Left cardiac atrium (tissue), 4 donors: ENCODE measurements around the gene PI16. TPM values are rescaled to one million over a fixed set of nuclear protein-coding genes. Genes with fewer than 3 reads are reported as not detected.
A peak's percentile ranks its signal among the peaks of the same experiment; 100 is the strongest.
"Not testable (repeated sequence)": the region's sequence is repeated elsewhere in the genome, so short reads cannot be mapped to it uniquely, and the experiment has no call there.

ENCODE experiments used
- ATAC-seq, 2 donors: fragments of 200-7000 bp; cut with Tn5 transposase; one replicate each; pipeline ENCODE4 v1.9.1; 2020; ENCODE audit warnings: mild to moderate bottlenecking in 2 of 2, moderate library complexity in 2 of 2
- DNase-seq: peaks from one replicate; pipeline ENCODE4 v3.0.0-alpha.2; 2020
- intact Hi-C, 2 donors: fragments of 100-400 bp; cut with DNase I; formaldehyde crosslinking; loops; one replicate each; pipeline versions ENCODE4 v1.14.1 to v1.15.1; 2022 to 2023
- total RNA-seq, 2 donors: library from RNA; stranded (reverse); fragmentation: NEBNext Ultra II Directional; extraction: Animal tissue kit (Norgen Biotek cat#: 25700); gene quantifications; one replicate each; pipeline ENCODE4 v1.2.1, GENCODE V29; 2021
- donor health status: DM: no; HTN: yes; CAD: no.
- donor health status: DM: no; HTN: yes; CAD: no; lungs with severe emphysema.
- donor health status: DM: yes; HTN: yes; CAD: no.
- donor health status: Dilated cardiomyopathy.

PI16 gene
- total RNA-seq, 2 donors from 2014 or later, result 28.2 to 47.0 TPM

GRCh38 chr6:36984581-36985416 lies 30.3 kb downstream of the PI16 start:
- ATAC-seq (peak; percentile 13 to 19), DNase-seq (peak; percentile 71)
- intact Hi-C loops, result loop anchor here (5.0 kb wide), 1 partner anchor 97 kb away; the partner anchor contains the start of gene C6orf89 (in 2 of the 2)

- DNase-seq (no peak), ATAC-seq (no peak)
- intact Hi-C loops, result no loop called here
Observed at GRCh38 chr6:36985417-36985807, 30.9 kb downstream of the PI16 start.

GRCh38 chr6:36985808-36986703 lies 31.5 kb downstream of the PI16 start, which contains the start of gene MTCH1:
TSS of gene MTCH1 (minus strand) at chr6:36986196. CDS start at chr6:36986173, 23 bp downstream.
- DNase-seq (peak; percentile 94), ATAC-seq (peak; percentile 95)
- intact Hi-C loops, result no loop called here

- intact Hi-C loops, result no loop called here
- ATAC-seq (no peak), DNase-seq (no peak)
Observed at GRCh38 chr6:36986704-36987047, 32.1 kb downstream of the PI16 start.

DNA sequence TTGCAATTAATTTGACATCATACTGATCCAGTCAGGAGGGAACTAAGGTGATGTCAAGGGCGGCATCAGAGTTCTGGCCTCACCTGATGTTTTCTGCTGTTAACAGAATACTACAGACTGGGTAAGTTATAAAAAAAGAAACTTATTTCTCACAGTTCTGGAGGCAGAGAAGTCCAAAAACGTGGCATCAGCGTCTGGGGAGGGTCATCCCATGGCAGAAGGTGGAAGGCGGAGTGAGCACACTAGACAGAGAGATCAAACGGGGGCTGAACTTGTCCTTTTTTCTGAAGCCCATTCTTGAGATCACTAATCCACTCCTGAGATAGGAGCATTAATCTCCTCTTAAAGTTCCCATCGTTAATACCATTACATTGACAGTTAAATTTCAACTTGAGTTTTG lies 34.7 kb downstream of the PI16 start:
- ATAC-seq, result no peak
- intact Hi-C loops, result no loop called here
- DNase-seq, result no peak

GRCh38 chr6:36990401-36990800 lies 35.9 kb downstream of the PI16 start:
- ATAC-seq, intact Hi-C loops, DNase-seq: not testable (repeated sequence)

DNA sequence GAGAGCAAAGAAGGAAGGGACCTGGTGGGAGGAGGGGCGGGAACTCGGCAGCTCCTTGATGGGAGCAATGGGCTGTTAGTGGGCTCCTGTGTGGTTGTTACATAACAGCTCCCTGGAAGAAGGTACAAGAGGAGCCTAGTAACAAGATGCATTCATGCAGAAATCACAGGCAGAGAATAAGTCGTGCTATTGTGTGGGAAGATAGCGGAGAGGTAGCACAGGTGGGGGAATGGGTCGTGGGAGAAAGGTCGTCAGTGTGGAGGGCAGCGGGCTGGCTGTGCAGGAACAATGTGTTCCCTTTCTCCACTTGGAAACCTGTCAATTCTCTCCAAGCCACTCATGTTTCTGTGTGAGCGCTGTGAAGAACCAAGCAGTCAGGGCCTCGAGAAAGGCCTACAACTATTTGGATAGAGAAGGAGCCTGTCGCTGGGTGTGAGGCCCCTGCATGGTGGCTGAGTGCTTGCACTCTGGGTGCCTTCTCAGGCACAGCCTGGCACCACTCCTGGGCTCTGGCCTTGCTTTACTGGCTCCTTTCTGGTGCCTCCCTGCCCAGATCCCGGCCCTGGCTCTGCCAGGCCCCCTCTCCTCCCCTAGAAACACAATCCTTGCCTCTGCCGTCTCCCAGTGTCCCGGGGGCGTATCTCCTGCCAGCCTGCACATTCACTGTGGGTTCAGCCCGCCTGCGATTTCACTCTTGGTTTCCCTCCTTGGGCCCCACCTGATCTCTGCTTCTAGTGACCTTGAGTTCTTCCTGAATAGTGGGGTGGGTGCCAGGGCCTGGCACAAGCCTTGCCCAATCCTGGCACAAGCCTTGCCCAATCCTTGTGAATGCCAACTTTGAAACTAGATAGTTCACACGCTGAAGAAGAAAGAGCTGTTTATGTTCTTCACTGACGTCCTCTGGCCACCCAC lies 43.5 kb downstream of the PI16 start:
- intact Hi-C loops, result no loop called here
- peak; percentile 65 for DNase-seq
- peak; percentile 82 to 88 for ATAC-seq

- ATAC-seq (peak in 1 of 2 donors; percentile 72), DNase-seq (no peak)
- intact Hi-C loops, result no loop called here
Observed at GRCh38 chr6:36998723-36999038, 44.1 kb downstream of the PI16 start.

DNA sequence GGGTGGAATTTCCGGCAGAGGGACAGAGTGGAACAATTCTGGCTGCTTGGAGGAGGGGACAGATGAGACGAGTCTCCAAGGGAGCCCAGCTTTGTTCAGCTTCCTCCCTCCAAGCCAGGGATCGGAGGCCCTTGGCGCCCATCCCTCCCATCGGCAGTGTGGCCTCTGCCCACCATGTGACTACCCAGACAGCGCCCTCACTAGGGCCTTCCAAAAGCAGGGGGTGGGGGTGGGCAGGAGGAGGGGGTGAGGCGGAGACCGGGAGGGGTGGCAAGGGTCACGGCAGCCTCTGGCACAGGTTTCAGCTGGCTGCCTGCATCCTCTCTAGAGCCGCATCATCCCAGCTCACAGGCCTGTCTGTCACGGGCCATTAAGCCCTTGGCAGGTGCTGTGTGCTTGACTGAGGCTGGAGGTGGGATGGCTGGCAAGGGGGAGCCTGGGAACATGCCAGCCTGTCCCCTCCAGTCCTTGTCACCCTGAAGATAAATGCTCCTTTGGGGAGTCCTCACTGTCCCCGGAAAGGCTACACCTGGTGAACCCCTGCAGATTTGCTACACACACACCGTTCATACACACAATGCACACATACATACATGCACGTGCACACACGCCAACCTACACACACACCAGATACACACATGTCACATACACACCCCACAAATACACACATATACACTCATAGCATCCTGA lies 44.7 kb downstream of the PI16 start:
- intact Hi-C loops, result no loop called here
- peak; percentile 5 to 25 for ATAC-seq
- no peak for DNase-seq

DNA sequence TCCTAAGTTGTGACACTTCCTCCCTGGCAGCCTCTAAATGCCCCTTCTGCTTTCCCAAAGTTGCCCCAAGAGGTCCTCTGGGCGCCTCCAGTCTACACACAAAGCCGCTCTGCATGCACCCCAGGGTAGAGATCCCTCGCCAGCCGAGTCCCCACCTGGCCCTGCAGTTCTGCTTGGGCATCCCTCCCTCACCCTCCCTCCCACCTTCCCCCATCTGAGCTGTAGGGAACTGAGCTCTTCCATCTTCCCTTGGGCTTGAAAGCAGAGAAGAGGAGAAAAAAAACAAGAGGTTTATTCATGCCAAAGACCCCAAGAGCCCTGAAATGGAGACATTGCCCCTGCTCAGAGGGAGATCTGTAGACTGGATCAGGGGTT lies 45.2 kb downstream of the PI16 start:
- DNase-seq (no peak), ATAC-seq (no peak)
- intact Hi-C loops, result no loop called here

GRCh38 chr6:37004044-37004980 lies 49.8 kb downstream of the PI16 start:
- intact Hi-C loops, result no loop called here
- ATAC-seq, result no peak

GRCh38 chr6:37005061-37005810 lies 50.7 kb downstream of the PI16 start, which contains the start of gene FGD2:
TSS of gene FGD2 (plus strand) at chr6:37005655. CDS start at chr6:37005818, 163 bp downstream.
- intact Hi-C loops, result no loop called here
- DNase-seq (no peak), ATAC-seq (peak in 1 of 2 donors; percentile 11)

More at GRCh38 chr6:37004044-37004980, 49.8 kb downstream of the PI16 start:
- DNase-seq, result no peak

DNA sequence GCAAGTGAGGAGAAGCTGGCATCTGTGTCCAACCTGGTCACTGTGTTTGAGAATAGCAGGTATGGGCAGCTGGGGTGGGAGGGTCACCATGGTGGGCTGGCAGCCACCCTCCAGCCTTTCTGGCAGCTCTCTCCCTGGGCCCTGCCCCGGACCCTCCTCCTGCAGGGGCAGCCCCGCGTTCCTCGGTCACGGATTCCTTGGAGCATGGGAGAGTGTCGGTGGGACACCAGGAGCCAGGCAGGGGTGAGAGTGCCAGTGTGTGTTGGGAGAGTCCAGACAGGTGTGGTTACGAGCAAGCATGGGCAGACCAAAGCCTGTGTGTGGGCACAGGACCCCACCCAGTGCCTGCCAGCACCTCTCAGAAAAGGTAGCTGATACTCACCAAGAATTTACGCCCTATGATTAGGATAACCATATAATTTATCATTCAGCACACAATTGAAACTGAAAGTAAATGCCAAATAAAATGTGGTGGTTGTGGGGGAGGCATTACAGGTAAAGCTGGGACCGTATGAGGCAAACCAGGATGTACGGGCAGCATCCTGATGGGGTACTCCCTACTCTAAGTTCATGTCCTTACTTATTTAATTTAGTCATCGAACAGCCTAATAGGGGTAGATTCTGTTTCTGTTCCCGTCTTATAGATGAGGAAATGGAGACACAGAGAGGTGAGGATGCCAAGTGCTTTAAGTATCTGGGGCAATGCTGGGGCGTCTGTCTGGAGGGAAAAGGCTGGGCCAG lies 51.5 kb downstream of the PI16 start:
- intact Hi-C loops, result no loop called here
- ATAC-seq, result no peak

GRCh38 chr6:37006793-37007339 lies 52.3 kb downstream of the PI16 start:
- peak in 1 of 2 donors; percentile 41 for ATAC-seq
- no peak for DNase-seq
- intact Hi-C loops, result no loop called here

More for the DNA sequence above, 51.5 kb downstream of the PI16 start:
- no peak for DNase-seq

- DNase-seq (no peak), ATAC-seq (peak; percentile 51 to 53)
- intact Hi-C loops, result no loop called here
Observed at GRCh38 chr6:37007340-37008043, 53.0 kb downstream of the PI16 start.
